GM12872 (cell line): ENCODE measurements around the gene RSPH9.

Source experiments
- CTCF ChIP-seq: IDR thresholded peaks from 3 replicates; pipeline ENCODE4 v1.5.1; 2011; ENCODE audit warnings: low read depth, mild to moderate bottlenecking, low read length, moderate library complexity; ENCODE audit not compliant: insufficient read depth

RSPH9 gene

DNA sequence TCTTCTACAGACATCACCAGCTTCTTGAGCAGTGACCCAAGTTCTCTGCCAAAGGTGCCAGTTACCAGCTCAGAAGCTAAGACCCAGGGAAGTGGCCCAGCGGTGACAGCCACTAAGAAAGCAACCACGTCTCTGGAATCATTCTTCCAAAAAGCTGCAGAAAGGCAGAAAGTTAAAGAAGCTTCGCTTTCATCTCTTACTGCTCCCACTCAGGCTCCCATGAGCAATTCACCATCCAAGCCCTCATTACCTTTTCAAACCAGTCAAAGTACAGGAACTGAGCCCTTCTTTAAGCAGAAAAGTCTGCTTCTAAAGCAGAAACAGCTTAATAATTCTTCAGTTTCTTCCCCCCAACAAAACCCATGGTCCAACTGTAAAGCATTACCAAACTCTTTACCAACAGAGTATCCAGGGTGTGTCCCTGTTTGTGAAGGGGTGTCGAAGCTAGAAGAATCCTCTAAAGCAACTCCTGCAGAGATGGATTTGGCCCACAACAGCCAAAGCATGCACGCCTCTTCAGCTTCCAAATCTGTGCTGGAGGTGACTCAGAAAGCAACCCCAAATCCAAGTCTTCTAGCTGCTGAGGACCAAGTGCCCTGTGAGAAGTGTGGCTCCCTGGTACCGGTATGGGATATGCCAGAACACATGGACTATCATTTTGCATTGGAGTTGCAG lies 31.0 kb upstream of the RSPH9 start:
- TF ChIP-seq CTCF: no peak

GRCh38 chr6:43614396-43614730 lies 30.5 kb upstream of the RSPH9 start:
- no peak for TF ChIP-seq CTCF

GRCh38 chr6:43616725-43617472 lies 27.9 kb upstream of the RSPH9 start:
- no peak for TF ChIP-seq CTCF

DNA sequence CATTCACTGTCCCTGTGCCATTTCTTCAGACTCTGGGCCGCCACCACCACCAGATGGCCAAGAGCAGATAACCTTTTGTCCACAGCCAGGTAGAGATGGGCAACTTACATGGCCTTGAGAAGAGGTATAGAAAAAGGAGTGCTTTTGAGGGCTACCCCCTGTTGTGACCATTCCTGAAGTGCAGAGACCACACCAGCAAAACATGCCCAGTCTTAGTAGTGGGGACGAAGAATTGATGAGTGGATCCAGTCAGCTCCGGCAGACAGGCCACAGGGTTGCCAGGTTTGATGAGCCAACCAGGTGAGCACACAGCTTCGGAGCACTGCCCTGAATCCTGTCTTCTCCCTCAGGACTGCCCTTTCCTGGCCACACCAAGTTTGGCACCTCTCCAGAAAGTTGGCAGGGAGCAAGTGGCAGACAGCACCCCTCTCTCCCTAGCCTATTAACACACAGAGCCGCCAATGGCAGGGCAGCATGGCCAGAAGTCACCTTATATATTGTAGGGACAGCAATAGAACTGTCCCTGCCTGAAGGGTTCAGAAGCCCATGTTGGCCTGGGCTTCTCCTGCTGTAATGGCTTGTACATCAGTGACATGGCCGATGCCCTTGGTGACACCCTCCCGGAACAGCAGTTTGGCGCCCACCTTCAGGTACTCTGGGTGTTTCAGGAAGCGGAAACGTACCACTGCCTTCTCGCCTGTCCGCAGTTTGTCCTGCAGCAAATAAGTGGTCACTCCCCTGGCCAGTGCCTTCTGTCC lies 23.6 kb upstream of the RSPH9 start:
- TF ChIP-seq CTCF: no peak

DNA sequence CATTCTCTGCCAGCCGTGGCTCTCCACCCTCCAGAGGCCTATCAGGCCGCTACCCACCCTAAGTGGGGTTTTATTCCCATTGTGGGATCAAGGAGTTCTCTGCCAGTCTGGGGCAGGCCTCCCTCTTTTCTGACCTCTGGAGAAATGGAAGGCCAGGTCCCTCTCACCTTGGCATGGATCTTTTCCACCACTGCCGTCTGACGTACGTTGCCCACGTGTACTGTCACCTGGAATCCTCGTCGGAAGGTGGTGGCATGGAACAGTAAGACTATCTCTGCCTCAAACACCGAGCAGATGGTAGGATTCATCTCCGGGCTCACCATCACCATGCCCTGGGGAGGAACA lies 23.0 kb upstream of the RSPH9 start:
- no peak for TF ChIP-seq CTCF

DNA sequence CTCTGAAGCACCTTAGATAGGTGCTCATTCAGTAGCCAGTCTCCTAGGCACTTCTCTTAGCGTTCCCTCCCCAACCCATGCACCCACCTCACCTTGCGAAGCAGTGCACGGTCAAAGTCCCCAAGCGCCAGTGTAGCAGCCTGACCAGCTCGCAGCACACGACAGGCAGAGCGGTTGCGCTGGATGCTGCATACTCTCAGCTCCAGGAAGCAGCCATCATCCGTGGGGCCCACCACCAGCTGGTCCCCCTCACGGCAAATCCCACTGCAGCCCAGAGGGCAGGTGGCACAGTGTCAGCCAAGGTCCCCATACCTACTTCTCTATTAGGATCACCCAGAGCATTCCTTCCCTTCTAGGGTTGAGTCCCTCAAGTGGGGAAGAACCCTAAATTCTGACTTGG lies 22.3 kb upstream of the RSPH9 start:
- no peak for TF ChIP-seq CTCF
